ENCODE measurements around the gene TATDN2.

TATDN2 gene

DNA sequence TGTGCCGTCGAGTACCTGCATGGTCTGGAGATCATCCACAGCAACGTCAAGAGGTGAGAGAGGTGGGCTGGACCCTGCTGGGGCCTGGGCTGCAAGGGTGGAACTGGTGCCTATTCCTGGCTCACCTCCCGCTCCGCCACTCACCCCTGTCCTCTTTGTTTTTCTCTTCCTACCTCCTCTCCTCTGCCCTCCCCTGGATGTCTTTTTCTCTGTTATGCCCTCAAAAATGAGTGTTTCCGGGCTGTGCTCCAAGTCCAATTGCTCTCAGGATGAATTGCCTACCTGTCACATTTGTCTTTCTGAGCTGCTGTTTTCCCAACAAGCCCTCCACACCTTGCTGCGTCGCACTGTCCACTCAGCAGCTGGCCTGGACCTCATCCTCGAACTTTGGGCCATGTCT is 28.5 kb upstream of the TATDN2 start:
- Histone ChIP-seq H3K9me3 (ENCODE audit: control insufficient read depth in 1 of 2, low read length in 2 of 2) (peaks cover 0 to 2% of the 10 kb centered on the region in 2 donors), H3K9ac (ENCODE audit: low read depth in 1 of 2, low read length in 2 of 2) (no peak overlapping the region), H3K27ac (ENCODE audit: low read depth, low read length) (no peak overlapping the region), H3K27me3 (ENCODE audit: control insufficient read depth in 1 of 2, insufficient read depth in 2 of 2, low read length in 2 of 2) (no peaks in the 10 kb centered on the region), H3K36me3 (ENCODE audit: control insufficient read depth in 1 of 2, insufficient read depth in 2 of 2, low read length in 2 of 2) (no peaks in the 10 kb centered on the region), H3K4me3 (ENCODE audit: low read depth in 1 of 2, low read length in 2 of 2) (no peak overlapping the region), H3K4me1 (ENCODE audit: control insufficient read depth in 1 of 2, insufficient read depth in 2 of 2, low read length in 2 of 2) (peaks cover 25 to 26% of the 10 kb centered on the region in 2 donors)

DNA sequence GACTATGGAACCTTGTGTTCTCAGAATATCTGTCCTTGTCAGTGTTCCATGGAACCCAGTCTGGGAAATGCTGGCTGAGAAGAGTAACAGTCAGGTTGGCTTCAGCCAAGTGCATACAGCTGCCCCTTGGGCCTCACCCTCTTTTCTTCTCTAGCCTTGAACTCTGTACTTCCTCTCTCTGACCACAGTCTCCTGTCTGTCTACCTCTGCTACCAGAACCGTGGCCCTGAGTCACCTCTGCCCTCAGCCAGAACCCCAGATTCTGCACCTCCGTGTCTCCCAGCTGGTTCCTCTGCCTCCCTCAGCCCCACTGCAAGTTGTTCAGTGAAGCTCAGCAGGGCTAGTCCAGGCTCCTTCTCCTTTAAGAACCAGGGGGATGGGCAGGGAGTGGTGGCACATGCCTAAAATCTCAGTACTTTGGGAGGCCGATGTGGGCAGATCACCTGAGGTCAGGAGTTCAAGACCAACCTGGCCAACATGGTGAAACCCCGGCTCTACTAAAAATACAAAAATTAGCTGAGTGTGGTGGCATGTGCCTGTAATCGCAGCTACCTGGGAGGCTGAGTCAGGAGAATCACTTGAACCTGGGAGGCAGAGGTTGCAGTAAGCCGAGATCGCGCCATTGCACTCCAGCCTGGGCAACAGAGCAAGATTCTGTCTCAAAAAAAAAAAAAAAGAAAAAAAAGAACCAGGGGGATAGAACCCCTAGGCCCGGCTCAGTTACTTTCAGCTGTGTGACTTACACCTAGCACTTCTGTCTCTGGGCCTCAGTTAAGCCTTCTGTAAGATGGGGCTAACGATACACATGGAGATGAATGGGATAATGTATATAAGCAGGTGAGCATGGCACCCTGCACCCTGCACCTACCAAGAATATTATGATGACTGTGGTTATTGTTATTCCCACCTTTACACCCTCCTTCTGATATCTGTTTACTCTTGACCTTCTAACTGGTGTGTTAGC is 24.3 kb upstream of the TATDN2 start:
- no peaks in the 10 kb centered on the region for H3K9me3 ChIP-seq (ENCODE audit: control insufficient read depth in 1 of 2, low read length in 2 of 2)
- H3K9ac ChIP-seq (ENCODE audit: low read depth in 1 of 2, low read length in 2 of 2): no peak overlapping the region
- H3K27me3 ChIP-seq (ENCODE audit: control insufficient read depth in 1 of 2, insufficient read depth in 2 of 2, low read length in 2 of 2): no peaks in the 10 kb centered on the region
- H3K36me3 ChIP-seq (ENCODE audit: control insufficient read depth in 1 of 2, insufficient read depth in 2 of 2, low read length in 2 of 2): no peaks in the 10 kb centered on the region
- H3K27ac ChIP-seq (ENCODE audit: low read depth, low read length): no peak overlapping the region
- H3K4me3 ChIP-seq (ENCODE audit: low read depth in 1 of 2, low read length in 2 of 2): no peak overlapping the region
- peaks cover 32 to 35% of the 10 kb centered on the region in 2 donors for H3K4me1 ChIP-seq (ENCODE audit: control insufficient read depth in 1 of 2, insufficient read depth in 2 of 2, low read length in 2 of 2)

DNA sequence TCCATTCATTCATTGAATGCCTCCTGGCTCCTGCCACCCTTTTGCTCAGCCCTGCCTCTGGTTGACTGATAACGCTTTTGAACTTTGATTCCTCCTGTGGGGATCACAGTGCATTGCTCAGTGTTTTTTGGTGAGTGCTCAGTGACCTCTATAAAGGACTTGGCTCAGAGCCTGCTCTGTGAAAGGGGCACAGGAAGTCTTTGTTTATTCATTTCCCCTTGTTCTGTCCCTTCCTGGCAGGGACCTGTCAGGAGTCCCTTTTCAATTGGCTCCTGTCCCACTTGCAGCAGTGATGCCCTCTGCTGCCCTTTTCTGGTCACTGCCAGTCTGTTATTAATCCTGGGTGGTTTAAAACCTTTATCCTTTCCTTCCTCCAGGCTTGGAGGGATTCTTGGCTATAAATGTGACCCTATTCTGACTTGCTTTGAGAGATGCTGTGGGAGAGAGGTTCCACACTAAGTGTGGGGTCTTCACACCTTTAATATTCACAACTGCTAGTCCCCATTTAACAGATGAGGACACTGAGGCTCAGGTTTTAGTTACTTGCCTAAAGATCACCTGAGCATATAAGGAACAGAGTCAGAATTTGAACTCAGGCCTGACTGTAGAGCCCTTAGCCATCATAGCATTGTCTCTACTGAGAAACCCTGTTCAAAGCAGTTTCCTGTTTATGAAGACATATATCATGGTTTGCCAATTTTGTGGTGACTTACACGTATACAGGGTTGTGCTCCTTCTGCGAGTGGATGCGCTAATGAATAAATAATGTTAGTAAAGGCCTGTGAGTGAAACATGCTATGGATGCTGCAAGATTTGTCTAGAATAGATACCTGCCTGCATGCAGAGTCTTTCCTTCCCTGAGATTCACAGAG is 23.2 kb upstream of the TATDN2 start:
- no peak overlapping the region for H3K27ac ChIP-seq (ENCODE audit: low read depth, low read length)
- no peaks in the 10 kb centered on the region for H3K36me3 ChIP-seq (ENCODE audit: control insufficient read depth in 1 of 2, insufficient read depth in 2 of 2, low read length in 2 of 2)
- no peaks in the 10 kb centered on the region for H3K9me3 ChIP-seq (ENCODE audit: control insufficient read depth in 1 of 2, low read length in 2 of 2)
- peaks cover 32 to 35% of the 10 kb centered on the region in 2 donors for H3K4me1 ChIP-seq (ENCODE audit: control insufficient read depth in 1 of 2, insufficient read depth in 2 of 2, low read length in 2 of 2)
- peak overlapping the region in 1 of 2 donors; percentile 35 for H3K9ac ChIP-seq (ENCODE audit: low read depth in 1 of 2, low read length in 2 of 2)
- no peak overlapping the region for H3K4me3 ChIP-seq (ENCODE audit: low read depth in 1 of 2, low read length in 2 of 2)
- no peaks in the 10 kb centered on the region for H3K27me3 ChIP-seq (ENCODE audit: control insufficient read depth in 1 of 2, insufficient read depth in 2 of 2, low read length in 2 of 2)

DNA sequence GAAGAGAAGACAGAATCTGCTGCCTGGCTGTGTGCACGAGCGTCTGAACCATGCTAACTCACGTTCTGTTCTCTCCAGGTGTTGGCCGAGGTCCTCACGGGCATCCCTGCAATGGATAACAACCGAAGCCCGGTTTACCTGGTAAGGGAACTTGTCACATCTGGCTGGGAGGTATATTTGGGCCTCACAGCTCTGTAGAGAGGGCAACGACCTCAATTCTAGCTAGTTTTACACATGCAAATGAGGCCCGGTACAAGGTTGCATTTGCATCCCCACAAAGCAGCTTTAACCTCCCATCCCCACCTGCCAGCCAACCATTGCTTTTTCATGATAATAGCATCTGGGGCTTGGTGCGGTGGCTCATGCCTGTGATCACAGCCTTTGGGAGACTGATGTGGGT is 22.0 kb upstream of the TATDN2 start:
- Histone ChIP-seq H3K27ac (ENCODE audit: low read depth, low read length) (no peak overlapping the region), H3K4me3 (ENCODE audit: low read depth in 1 of 2, low read length in 2 of 2) (no peak overlapping the region), H3K27me3 (ENCODE audit: control insufficient read depth in 1 of 2, insufficient read depth in 2 of 2, low read length in 2 of 2) (no peaks in the 10 kb centered on the region), H3K36me3 (ENCODE audit: control insufficient read depth in 1 of 2, insufficient read depth in 2 of 2, low read length in 2 of 2) (no peaks in the 10 kb centered on the region), H3K9me3 (ENCODE audit: control insufficient read depth in 1 of 2, low read length in 2 of 2) (no peaks in the 10 kb centered on the region), H3K9ac (ENCODE audit: low read depth in 1 of 2, low read length in 2 of 2) (no peak overlapping the region), H3K4me1 (ENCODE audit: control insufficient read depth in 1 of 2, insufficient read depth in 2 of 2, low read length in 2 of 2) (peaks cover 30 to 32% of the 10 kb centered on the region in 2 donors)

DNA sequence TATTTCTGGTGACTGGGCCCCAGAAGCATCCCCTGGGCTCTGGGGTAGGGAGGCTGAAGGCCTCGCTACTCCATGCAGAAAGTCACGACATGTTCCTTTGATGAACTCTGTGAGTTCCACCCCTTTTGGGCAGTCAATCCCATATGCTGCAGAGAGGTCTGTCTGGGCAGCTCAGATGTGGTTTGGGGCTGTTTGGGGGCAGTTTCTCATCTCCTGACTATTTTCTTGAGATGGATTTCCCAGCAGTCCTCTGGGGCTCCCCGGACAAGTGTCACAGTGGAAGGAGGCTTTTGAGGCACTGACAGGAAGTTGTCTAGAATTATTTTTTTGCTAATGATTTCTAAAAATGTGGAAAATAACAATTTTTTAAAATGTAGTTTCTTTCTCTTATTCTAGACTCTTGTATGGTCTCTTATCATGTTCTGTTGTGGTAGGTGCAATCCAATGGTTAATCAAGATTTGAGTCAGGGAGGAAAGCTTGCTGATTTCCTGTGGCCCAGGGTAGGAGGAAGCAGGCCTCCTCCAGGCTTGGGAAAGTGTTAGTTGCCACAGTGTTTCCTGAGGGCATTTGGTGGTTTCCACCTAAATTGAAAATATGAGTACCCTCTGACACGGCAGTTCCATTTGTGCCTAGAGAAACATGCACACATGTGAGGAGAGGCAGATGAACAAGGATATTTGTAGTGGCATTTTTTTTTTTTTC is 19.9 kb upstream of the TATDN2 start:
- H3K4me1 ChIP-seq (ENCODE audit: control insufficient read depth in 1 of 2, insufficient read depth in 2 of 2, low read length in 2 of 2): peaks cover 17% of the 10 kb centered on the region in 2 donors
- no peak overlapping the region for H3K27ac ChIP-seq (ENCODE audit: low read depth, low read length)
- H3K9ac ChIP-seq (ENCODE audit: low read depth in 1 of 2, low read length in 2 of 2): no peak overlapping the region
- H3K4me3 ChIP-seq (ENCODE audit: low read depth in 1 of 2, low read length in 2 of 2): peak overlapping the region in 1 of 2 donors; percentile 5
- no peaks in the 10 kb centered on the region for H3K36me3 ChIP-seq (ENCODE audit: control insufficient read depth in 1 of 2, insufficient read depth in 2 of 2, low read length in 2 of 2)
- no peaks in the 10 kb centered on the region for H3K9me3 ChIP-seq (ENCODE audit: control insufficient read depth in 1 of 2, low read length in 2 of 2)
- no peaks in the 10 kb centered on the region for H3K27me3 ChIP-seq (ENCODE audit: control insufficient read depth in 1 of 2, insufficient read depth in 2 of 2, low read length in 2 of 2)

DNA sequence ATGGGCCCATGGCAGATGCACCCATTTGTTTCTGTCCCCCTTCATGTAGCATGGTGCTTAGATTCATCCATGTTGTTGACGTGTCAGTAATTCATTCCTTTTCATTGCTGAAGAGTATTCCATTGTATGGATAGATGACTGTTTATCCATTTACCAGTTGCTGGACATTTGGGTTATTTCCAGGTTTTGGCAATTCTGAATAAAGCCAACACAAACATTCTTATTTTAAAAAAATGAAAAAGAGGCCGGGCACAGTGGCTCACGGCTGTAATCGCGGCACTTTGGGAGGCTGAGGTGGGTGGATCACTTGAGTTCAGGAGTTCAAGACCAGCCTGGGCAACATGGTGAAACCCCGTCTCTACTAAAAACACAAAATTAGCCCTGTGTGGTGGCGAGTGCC is 18.7 kb upstream of the TATDN2 start:
- Histone ChIP-seq H3K36me3 (ENCODE audit: control insufficient read depth in 1 of 2, insufficient read depth in 2 of 2, low read length in 2 of 2) (no peaks in the 10 kb centered on the region), H3K9ac (ENCODE audit: low read depth in 1 of 2, low read length in 2 of 2) (no peak overlapping the region), H3K4me1 (ENCODE audit: control insufficient read depth in 1 of 2, insufficient read depth in 2 of 2, low read length in 2 of 2) (peaks cover 7 to 10% of the 10 kb centered on the region in 2 donors), H3K9me3 (ENCODE audit: control insufficient read depth in 1 of 2, low read length in 2 of 2) (no peaks in the 10 kb centered on the region), H3K4me3 (ENCODE audit: low read depth in 1 of 2, low read length in 2 of 2) (no peak overlapping the region), H3K27ac (ENCODE audit: low read depth, low read length) (no peak overlapping the region), H3K27me3 (ENCODE audit: control insufficient read depth in 1 of 2, insufficient read depth in 2 of 2, low read length in 2 of 2) (no peaks in the 10 kb centered on the region)

DNA sequence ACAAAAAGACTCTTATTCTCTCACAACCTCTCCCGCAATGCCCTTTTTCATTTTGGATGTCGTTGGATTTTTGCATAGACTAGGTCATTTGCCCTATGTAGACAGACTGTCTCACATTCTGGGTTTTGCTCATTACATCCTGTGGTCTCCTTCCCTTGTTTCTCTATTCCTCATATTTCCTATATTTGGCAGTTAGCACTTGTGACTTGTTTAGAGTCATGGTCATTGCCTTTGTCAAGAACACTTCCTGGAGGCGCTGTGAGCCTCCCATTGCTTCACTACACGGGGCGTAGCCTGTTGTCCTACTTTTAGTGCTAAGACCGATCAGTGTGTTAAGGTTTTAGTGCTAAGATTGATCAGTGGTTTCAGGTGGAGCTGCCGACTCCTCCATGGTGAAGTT is 16.1 kb upstream of the TATDN2 start:
- Histone ChIP-seq H3K27ac (ENCODE audit: low read depth, low read length) (no peak overlapping the region), H3K27me3 (ENCODE audit: control insufficient read depth in 1 of 2, insufficient read depth in 2 of 2, low read length in 2 of 2) (no peaks in the 10 kb centered on the region), H3K36me3 (ENCODE audit: control insufficient read depth in 1 of 2, insufficient read depth in 2 of 2, low read length in 2 of 2) (peaks cover 0 to 5% of the 10 kb centered on the region in 2 donors), H3K9ac (ENCODE audit: low read depth in 1 of 2, low read length in 2 of 2) (no peak overlapping the region), H3K9me3 (ENCODE audit: control insufficient read depth in 1 of 2, low read length in 2 of 2) (no peaks in the 10 kb centered on the region), H3K4me3 (ENCODE audit: low read depth in 1 of 2, low read length in 2 of 2) (no peak overlapping the region), H3K4me1 (ENCODE audit: control insufficient read depth in 1 of 2, insufficient read depth in 2 of 2, low read length in 2 of 2) (no peaks in the 10 kb centered on the region)

DNA sequence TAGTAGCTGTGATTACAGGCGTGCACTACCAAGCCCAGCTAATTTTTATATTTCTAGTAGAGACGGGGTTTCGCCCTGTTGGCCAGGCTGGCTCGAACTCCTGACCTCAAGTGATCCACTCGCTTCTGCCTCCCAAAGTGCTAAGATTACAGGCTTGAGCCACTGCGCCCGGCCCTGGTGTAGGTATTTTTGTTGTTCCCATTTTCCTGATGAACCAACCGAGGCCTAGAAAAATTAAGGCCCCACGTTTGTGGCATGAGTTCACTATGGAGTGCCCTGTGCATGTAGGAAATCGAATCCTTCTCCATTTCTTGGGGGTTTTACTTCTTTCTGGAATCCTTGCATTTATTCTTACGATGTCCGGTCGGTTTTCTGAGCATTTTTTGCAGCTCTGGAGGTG is 14.3 kb upstream of the TATDN2 start:
- no peaks in the 10 kb centered on the region for H3K27me3 ChIP-seq (ENCODE audit: control insufficient read depth in 1 of 2, insufficient read depth in 2 of 2, low read length in 2 of 2)
- peaks cover 0 to 5% of the 10 kb centered on the region in 2 donors for H3K36me3 ChIP-seq (ENCODE audit: control insufficient read depth in 1 of 2, insufficient read depth in 2 of 2, low read length in 2 of 2)
- no peaks in the 10 kb centered on the region for H3K4me1 ChIP-seq (ENCODE audit: control insufficient read depth in 1 of 2, insufficient read depth in 2 of 2, low read length in 2 of 2)
- no peak overlapping the region for H3K4me3 ChIP-seq (ENCODE audit: low read depth in 1 of 2, low read length in 2 of 2)
- no peaks in the 10 kb centered on the region for H3K9me3 ChIP-seq (ENCODE audit: control insufficient read depth in 1 of 2, low read length in 2 of 2)
- no peak overlapping the region for H3K9ac ChIP-seq (ENCODE audit: low read depth in 1 of 2, low read length in 2 of 2)
- no peak overlapping the region for H3K27ac ChIP-seq (ENCODE audit: low read depth, low read length)

DNA sequence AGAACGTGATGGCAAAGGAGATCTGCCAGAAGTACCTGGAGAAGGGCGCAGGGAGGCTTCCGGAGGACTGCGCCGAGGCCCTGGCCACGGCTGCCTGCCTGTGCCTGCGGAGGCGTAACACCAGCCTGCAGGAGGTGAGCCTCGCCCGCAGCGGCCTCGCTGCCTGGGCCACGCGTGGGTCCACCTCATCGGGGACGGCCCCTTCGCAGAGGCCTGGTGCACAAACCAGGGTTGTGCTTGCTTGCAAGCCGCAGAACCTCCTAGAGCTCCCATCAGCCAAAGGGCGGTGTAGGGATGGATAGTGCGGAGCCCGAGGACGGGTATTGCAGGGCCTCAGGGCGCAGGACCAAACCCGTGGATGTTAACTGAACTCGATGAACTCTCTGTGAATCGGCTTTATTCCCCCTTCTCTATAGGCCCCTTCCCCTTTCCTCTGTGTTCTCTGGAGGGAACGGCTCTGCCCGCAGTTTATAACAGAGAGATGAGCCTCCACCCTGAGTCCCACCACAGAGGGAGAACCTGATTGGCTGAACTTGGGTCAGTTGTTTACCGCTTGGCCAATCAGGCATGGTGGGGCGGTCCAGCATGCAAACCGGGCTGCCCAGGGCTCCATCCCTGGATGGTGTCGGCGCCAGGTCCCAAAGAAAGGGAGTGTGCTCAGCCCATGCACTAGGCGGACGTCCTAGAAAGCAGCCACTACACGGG is 13.6 kb upstream of the TATDN2 start:
- H3K9ac ChIP-seq (ENCODE audit: low read depth in 1 of 2, low read length in 2 of 2): no peak overlapping the region
- no peaks in the 10 kb centered on the region for H3K4me1 ChIP-seq (ENCODE audit: control insufficient read depth in 1 of 2, insufficient read depth in 2 of 2, low read length in 2 of 2)
- no peak overlapping the region for H3K27ac ChIP-seq (ENCODE audit: low read depth, low read length)
- no peaks in the 10 kb centered on the region for H3K27me3 ChIP-seq (ENCODE audit: control insufficient read depth in 1 of 2, insufficient read depth in 2 of 2, low read length in 2 of 2)
- no peaks in the 10 kb centered on the region for H3K9me3 ChIP-seq (ENCODE audit: control insufficient read depth in 1 of 2, low read length in 2 of 2)
- no peak overlapping the region for H3K4me3 ChIP-seq (ENCODE audit: low read depth in 1 of 2, low read length in 2 of 2)
- H3K36me3 ChIP-seq (ENCODE audit: control insufficient read depth in 1 of 2, insufficient read depth in 2 of 2, low read length in 2 of 2): peaks cover 0 to 5% of the 10 kb centered on the region in 2 donors

All from duodenal mucosa (tissue), 2 donors.